Spleen (tissue), 11 donors: ENCODE results near the gene TMEM72. TPM values are rescaled to one million over a fixed set of nuclear protein-coding genes. Genes with fewer than 3 reads are reported as not detected.

Source experiments
- DNase-seq: peaks from one replicate; pipeline ENCODE4 v3.0.0-alpha.2; 2020
- H3K27ac ChIP-seq, 8 donors: fragments of 200-600 bp; sonication (generic) in 7 of 8; 1 replicate in 4 of 8; 2 replicates in 4 of 8; pipeline versions ENCODE4 v1.5.0 to v1.8.0; 2016 to 2021; ENCODE audit warnings: inconsistent platforms in 4 of 8, mild to moderate bottlenecking in 4 of 8, moderate library complexity in 1 of 8
- H3K27me3 ChIP-seq, 7 donors: fragments of 200-600 bp; sonication (generic) in 6 of 7; replicated peaks in 1 of 7; 1 replicate in 4 of 7; 2 replicates in 3 of 7; pipeline versions ENCODE4 v1.5.0 to v1.8.0; 2016 to 2021; ENCODE audit warnings: inconsistent platforms in 3 of 7, mild to moderate bottlenecking in 1 of 7
- H3K36me3 ChIP-seq, 6 donors: fragments of 200-600 bp; sonication (generic) in 5 of 6; 1 replicate in 4 of 6; 2 replicates in 2 of 6; pipeline versions ENCODE4 v1.5.0 to v1.8.0; 2016 to 2021; ENCODE audit warnings: inconsistent platforms in 2 of 6
- H3K4me1 ChIP-seq, 6 donors: fragments of 200-600 bp; sonication (generic) in 5 of 6; 1 replicate in 3 of 6; 2 replicates in 3 of 6; pipeline versions ENCODE4 v1.5.0 to v1.8.0; 2016 to 2021; ENCODE audit warnings: inconsistent platforms in 3 of 6
- H3K4me3 ChIP-seq, 8 donors: fragments of 200-600 bp; sonication (generic) in 7 of 8; 1 replicate in 4 of 8; 2 replicates in 4 of 8; pipeline versions ENCODE4 v1.5.0 to v1.8.0; 2016 to 2021; ENCODE audit warnings: inconsistent platforms in 4 of 8, mild to moderate bottlenecking in 4 of 8, moderate library complexity in 2 of 8
- H3K9me3 ChIP-seq, 8 donors: fragments of 200-600 bp; sonication (generic) in 7 of 8; 1 replicate in 4 of 8; 2 replicates in 4 of 8; pipeline versions ENCODE4 v1.5.0 to v1.8.0; 2016 to 2021; ENCODE audit warnings: inconsistent platforms in 4 of 8
- CTCF ChIP-seq, 11 experiments: fragments of 200-600 bp in 7 of 11; fragments of 450-650 bp in 4 of 11; sonication (generic) in 4 of 11; IDR thresholded peaks in 8 of 11; conservative IDR thresholded peaks in 3 of 11; 1 replicate in 7 of 11; 2 replicates in 4 of 11; pipeline versions ENCODE4 v1.4.0 to v1.8.0; 2016 to 2021; ENCODE audit warnings: antibody characterized with exemption in 11 of 11, inconsistent platforms in 4 of 11, mild to moderate bottlenecking in 1 of 11
- POLR2A ChIP-seq, 3 donors: fragments of 450-650 bp; IDR thresholded peaks; one replicate each; pipeline ENCODE4 v1.5.1; 2017; ENCODE audit warnings: antibody characterized with exemption in 3 of 3, mild to moderate bottlenecking in 1 of 3
- POLR2AphosphoS5 ChIP-seq, 3 donors: sonication (generic); formaldehyde crosslinking; IDR thresholded peaks; one replicate each; pipeline ENCODE4 v1.5.1; 2017; ENCODE audit warnings: antibody characterized with exemption in 3 of 3
- WGBS, 5 donors: extraction: QIAGEN DNeasy Blood & Tissue Kit in 3 of 5; methylation state at CpG; one replicate each; pipeline versions ENCODE4 v1.1.5 to v1.1.7; 2013 to 2018; 5-methylcytosine and 5-hydroxymethylcytosine counted together
- intact Hi-C: fragments of 100-400 bp; cut with DNase I; formaldehyde crosslinking; loops from one replicate; pipeline ENCODE4 v1.15.0; 2023; ENCODE audit warnings: low total_unique reads
- polyA plus RNA-seq, 3 donors: library from polyadenylated mRNA; stranded (reverse); fragments of 200-250 nt; gene quantifications; one replicate each; pipeline ENCODE4 v1.2.1, GENCODE V29; 2013
- total RNA-seq, 7 donors: library from RNA; depleted of rRNA in 3 of 7; stranded (reverse); fragments of >200 nt in 3 of 7; fragmentation: NEBNext Ultra II Directional in 4 of 7; extraction: Animal tissue kit (Norgen Biotek cat#: 25700) in 4 of 7; gene quantifications; one replicate each; pipeline versions ENCODE4 v1.1.0 to v1.2.1, GENCODE V29; 2016 to 2021
- donor health status: healthy with polysubstance abuse.
- donor health status: DM: no; HTN: no; CAD: no; lungs with moderate emphysema.
- donor health status: DM: no; HTN: no; CAD: no.
- donor health status: Bipolar disorder and iron deficiency.
- donor health status: healthy.
- donor health status: DM: no; HTN: no; CAD: no.
- donor health status: DM: yes; HTN: yes; CAD: no.

Gene TMEM72
- total and polyA plus RNA-seq, 10 donors, result 0.04 TPM; not detected in 9

- no peaks in the 10 kb centered on the region for H3K9me3 ChIP-seq
- no peak overlapping the region for H3K27ac ChIP-seq
- intact Hi-C loops, result no loop called here
- H3K27me3 ChIP-seq, result no peaks in the 10 kb centered on the region
- DNase-seq, result no peak
- no peak overlapping the region for H3K4me3 ChIP-seq
- TF ChIP-seq POLR2A (IDR thresholded peaks at IDR 0.05), result no peak
- TF ChIP-seq CTCF (IDR thresholded peaks at IDR 0.05 in 8 of 11, conservative IDR thresholded peaks at IDR 0.05 in 3 of 11), result no peak
- TF ChIP-seq POLR2AphosphoS5 (IDR thresholded peaks at IDR 0.05), result no peak
- peaks cover 0 to 12% (median 8%) of the 10 kb centered on the region in 6 donors for H3K4me1 ChIP-seq
- no peaks in the 10 kb centered on the region for H3K36me3 ChIP-seq
These were observed 17.3 kb downstream of the TMEM72 start for GRCh38 chr10:44928462-44928861.

DNA sequence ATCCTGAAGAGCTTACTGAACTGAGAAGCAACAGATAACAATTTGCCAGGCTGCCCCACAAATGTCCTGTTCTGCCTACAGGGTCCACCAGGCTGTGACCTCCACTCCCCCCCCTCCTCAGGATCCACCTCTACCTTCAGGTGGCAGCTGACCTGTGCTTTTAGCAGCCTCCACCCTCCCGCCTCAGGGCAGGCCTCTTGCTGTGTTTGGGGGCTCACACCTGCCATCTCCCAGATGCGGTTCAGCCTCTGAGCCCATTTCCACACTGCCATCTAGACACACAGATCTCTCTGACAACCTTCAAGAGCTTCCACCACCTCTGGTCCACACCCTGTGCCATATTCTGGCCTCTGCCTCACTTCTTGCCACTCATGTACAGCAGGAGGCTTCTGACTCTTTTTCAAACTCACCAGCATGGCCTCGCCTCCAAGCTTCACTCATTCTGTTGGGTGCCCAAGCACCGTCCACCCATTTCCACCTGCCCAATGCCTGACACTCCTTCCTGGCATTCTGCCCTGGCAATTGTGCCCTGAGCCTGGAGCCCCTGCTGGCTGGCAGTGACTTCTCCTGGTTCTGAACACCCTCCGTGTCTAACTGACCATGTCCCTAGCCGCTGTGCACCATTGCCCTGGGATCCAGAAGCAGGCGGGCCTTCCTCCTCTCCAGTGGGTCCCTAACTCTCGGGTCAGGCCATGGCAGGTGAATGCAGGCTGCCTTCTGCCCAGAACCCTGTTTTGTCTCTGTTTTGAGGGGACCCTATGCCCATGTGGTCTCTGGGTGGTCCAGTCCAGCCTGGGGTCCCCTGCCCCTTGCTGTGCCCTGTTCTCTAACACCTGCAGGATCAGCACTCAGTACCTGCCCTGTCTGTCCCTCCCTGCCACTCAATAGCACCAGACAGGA is 18.5 kb downstream of the TMEM72 start:
- Histone ChIP-seq H3K4me1 (peaks cover 0 to 23% (median 11%) of the 10 kb centered on the region in 6 donors), H3K4me3 (no peak overlapping the region), H3K36me3 (no peaks in the 10 kb centered on the region), H3K27ac (no peak overlapping the region), H3K9me3 (no peaks in the 10 kb centered on the region), H3K27me3 (no peaks in the 10 kb centered on the region)
- DNase-seq, result peak; percentile 47
- intact Hi-C loops, result loop anchor here (5.0 kb wide), 1 partner anchor 48 kb away; the partner anchor contains the start of gene DEPP1
- TF ChIP-seq CTCF (IDR thresholded peaks at IDR 0.05 in 8 of 11, conservative IDR thresholded peaks at IDR 0.05 in 3 of 11) (no peak), POLR2A (IDR thresholded peaks at IDR 0.05) (no peak), POLR2AphosphoS5 (IDR thresholded peaks at IDR 0.05) (no peak)
- 77 to 88% (median 79%) methylated on average over 7 to 8 of the region's 8 CpGs for WGBS, 5 donors

DNA sequence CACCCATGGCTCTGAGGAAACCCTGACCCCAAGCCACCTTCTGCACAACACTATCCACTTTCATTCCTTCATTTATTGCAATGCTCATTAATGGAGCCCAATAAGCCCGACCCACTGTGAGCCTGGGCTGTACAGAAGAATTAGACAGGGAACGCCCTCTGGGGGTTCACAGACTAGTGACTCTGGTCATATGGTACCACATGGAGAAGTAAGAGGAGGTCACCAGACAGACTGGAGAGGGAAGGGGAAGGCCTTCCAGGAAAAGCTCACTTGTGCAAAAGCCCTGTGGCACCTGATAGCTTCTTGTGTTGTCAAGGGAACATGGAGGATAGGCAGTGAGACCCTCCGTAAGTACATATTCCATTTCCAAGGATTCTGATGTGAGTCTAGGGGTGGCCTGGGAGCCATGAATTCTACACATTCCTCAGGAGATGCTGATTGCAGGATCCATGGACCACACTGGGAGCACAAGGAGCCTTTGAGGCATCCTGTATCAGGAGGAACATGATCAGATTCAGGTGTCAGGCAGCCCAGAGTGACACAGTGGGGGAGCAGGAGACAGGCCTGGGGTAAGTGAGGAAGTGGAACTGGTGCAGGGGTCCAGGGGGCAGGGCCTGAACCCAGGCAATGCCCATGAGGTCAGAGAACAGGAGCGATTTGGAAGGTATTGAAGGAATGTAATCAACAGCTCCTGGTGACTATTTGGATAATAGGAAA is 19.9 kb downstream of the TMEM72 start:
- H3K27me3 ChIP-seq, result no peaks in the 10 kb centered on the region
- H3K36me3 ChIP-seq, result no peaks in the 10 kb centered on the region
- intact Hi-C loops, result loop anchor here (5.0 kb wide), 1 partner anchor 46 kb away; the partner anchor contains the start of gene DEPP1
- 77 to 94% (median 81%) methylated on average over 4 of the region's 4 CpGs for WGBS, 5 donors
- H3K27ac ChIP-seq, result no peak overlapping the region
- peaks cover 0 to 37% (median 21%) of the 10 kb centered on the region in 6 donors for H3K4me1 ChIP-seq
- no peaks in the 10 kb centered on the region for H3K9me3 ChIP-seq
- no peak overlapping the region for H3K4me3 ChIP-seq
- peak; percentile 54 for DNase-seq
- TF ChIP-seq CTCF (IDR thresholded peaks at IDR 0.05 in 8 of 11, conservative IDR thresholded peaks at IDR 0.05 in 3 of 11), result no peak
